ENCODE results near the gene LENEP. TPM values are rescaled to one million over a fixed set of nuclear protein-coding genes. Genes with fewer than 3 reads are reported as not detected.

Gene LENEP
- total RNA-seq, 4 donors from 2014 or later: not detected

DNA sequence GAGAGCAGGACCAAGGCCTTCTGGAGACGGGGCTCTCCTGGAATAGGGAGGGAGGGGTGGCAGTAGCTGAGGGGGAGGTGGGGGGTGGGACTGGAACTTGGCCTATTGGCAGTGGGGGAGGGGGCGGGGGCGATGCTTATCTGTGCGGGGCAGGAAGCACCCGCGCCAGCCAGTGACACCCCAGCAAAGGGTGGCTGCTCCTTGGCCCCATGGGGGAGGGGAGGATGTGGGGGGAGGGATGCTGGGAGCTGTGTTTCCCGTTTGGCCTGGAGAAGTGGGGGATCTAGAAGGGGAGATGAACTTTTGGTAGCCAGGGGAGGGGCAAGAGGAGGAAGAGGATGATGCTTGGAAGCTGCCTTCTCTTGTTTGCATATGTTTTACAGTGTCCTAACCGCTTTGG lies 20.2 kb downstream of the LENEP start:
- in situ Hi-C loops (cut with MboI; ENCODE audit: low pct_ligation_motif_present in 1 of 4, low pct_unique_long_range_greater_than_20kb in 1 of 4, low sequenced_read_pairs in 3 of 4): no loop called here
- Histone ChIP-seq H3K4me3 (no peak overlapping the region), H3K27ac (peak overlapping the region; percentile 96 to 100 (median 98)), H3K36me3 (peaks cover 0 to 12% (median 2%) of the 10 kb centered on the region in 4 donors), H3K9me3 (no peaks in the 10 kb centered on the region), H3K4me1 (peaks cover 36 to 81% (median 70%) of the 10 kb centered on the region in 4 donors), H3K27me3 (no peaks in the 10 kb centered on the region)
- TF ChIP-seq POLR2A (IDR thresholded peaks at IDR 0.05): no peak
- no peak for TF ChIP-seq EP300 (IDR thresholded peaks at IDR 0.05; ENCODE audit: low read depth)
- TF ChIP-seq, protein P1, sequence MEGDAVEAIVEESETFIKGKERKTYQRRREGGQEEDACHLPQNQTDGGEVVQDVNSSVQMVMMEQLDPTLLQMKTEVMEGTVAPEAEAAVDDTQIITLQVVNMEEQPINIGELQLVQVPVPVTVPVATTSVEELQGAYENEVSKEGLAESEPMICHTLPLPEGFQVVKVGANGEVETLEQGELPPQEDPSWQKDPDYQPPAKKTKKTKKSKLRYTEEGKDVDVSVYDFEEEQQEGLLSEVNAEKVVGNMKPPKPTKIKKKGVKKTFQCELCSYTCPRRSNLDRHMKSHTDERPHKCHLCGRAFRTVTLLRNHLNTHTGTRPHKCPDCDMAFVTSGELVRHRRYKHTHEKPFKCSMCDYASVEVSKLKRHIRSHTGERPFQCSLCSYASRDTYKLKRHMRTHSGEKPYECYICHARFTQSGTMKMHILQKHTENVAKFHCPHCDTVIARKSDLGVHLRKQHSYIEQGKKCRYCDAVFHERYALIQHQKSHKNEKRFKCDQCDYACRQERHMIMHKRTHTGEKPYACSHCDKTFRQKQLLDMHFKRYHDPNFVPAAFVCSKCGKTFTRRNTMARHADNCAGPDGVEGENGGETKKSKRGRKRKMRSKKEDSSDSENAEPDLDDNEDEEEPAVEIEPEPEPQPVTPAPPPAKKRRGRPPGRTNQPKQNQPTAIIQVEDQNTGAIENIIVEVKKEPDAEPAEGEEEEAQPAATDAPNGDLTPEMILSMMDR (IDR thresholded peaks at IDR 0.05): no peak
- no peak for TF ChIP-seq POLR2AphosphoS5 (IDR thresholded peaks at IDR 0.05)
- WGBS, 2 donors (ENCODE audit: low coverage in 1 of 2): 27 to 34% methylated on average over 2 to 8 of the region's 8 CpGs
- intact Hi-C loops (cut with DNase I; ENCODE audit: low total_unique reads): no loop called here
- DNase-seq: peak; percentile 26

DNA sequence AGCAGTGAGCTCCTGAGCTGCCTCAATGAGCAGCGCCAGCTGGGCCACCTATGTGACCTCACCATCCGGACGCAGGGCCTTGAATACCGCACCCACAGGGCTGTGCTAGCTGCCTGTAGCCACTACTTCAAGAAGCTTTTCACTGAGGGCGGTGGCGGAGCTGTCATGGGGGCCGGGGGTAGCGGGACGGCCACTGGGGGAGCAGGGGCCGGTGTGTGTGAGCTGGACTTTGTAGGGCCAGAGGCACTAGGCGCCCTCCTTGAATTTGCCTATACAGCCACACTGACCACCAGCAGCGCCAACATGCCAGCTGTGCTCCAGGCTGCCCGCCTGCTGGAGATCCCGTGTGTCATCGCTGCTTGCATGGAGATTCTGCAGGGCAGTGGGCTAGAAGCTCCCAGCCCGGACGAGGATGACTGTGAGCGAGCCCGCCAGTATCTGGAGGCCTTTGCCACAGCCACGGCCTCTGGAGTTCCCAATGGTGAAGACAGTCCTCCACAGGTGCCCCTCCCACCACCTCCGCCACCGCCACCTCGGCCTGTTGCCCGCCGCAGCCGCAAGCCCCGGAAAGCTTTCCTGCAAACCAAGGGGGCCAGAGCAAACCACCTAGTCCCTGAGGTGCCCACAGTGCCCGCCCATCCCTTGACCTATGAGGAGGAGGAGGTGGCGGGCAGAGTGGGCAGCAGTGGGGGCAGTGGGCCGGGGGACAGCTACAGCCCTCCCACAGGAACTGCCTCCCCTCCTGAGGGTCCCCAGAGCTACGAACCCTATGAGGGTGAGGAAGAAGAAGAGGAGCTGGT lies 21.5 kb downstream of the LENEP start:
- Histone ChIP-seq H3K4me3 (no peak overlapping the region), H3K27ac (peak overlapping the region; percentile 85 to 96 (median 91)), H3K27me3 (no peaks in the 10 kb centered on the region), H3K9me3 (no peaks in the 10 kb centered on the region), H3K4me1 (peaks cover 36 to 68% (median 60%) of the 10 kb centered on the region in 4 donors), H3K36me3 (peaks cover 0 to 12% (median 2%) of the 10 kb centered on the region in 4 donors)
- in situ Hi-C loops (cut with MboI; ENCODE audit: low pct_ligation_motif_present in 1 of 4, low pct_unique_long_range_greater_than_20kb in 1 of 4, low sequenced_read_pairs in 3 of 4): no loop called here
- TF ChIP-seq, protein P1 (IDR thresholded peaks at IDR 0.05): no peak
- no peak for TF ChIP-seq POLR2A (IDR thresholded peaks at IDR 0.05)
- no peak for TF ChIP-seq EP300 (IDR thresholded peaks at IDR 0.05; ENCODE audit: low read depth)
- TF ChIP-seq POLR2AphosphoS5 (IDR thresholded peaks at IDR 0.05): no peak
- WGBS, 2 donors (ENCODE audit: low coverage in 1 of 2): 94% methylated on average over 29 of the region's 31 CpGs; no CpG with 5 or more reads in 1 of the 2 donors
- intact Hi-C loops (cut with DNase I; ENCODE audit: low total_unique reads): no loop called here
- DNase-seq: no peak

DNA sequence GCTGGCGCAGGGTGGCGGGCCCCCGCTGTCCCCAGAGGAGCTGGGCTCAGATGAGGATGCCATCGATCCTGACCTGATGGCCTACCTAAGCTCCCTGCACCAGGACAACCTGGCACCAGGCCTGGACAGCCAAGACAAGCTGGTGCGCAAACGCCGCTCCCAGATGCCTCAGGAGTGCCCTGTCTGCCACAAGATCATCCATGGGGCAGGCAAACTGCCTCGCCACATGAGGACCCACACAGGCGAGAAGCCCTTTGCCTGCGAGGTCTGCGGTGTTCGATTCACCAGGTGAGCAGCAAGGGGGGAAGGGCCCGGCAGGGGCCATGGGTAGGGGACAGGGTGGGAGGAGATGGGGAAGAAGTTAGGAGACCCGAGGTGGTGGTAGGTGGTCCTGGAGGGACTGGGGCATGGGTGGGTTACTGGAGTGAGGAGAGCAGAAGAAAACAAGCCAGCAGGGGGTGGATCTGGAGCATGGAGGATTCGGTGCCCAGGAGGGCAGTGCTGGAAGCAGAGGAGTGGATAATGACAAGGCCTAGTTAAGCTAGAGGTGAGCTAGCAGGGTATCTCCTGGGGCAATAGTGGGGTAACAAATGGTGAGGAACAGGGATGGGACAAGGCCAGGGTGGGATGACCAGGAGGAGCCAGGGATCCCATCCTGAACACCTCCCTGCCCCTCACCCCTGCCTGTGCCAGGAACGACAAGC lies 22.3 kb downstream of the LENEP start:
- intact Hi-C loops (cut with DNase I; ENCODE audit: low total_unique reads) (no loop called here), in situ Hi-C loops (cut with MboI; ENCODE audit: low pct_ligation_motif_present in 1 of 4, low pct_unique_long_range_greater_than_20kb in 1 of 4, low sequenced_read_pairs in 3 of 4) (no loop called here)
- TF ChIP-seq POLR2A (IDR thresholded peaks at IDR 0.05): no peak
- TF ChIP-seq, protein P1 (IDR thresholded peaks at IDR 0.05): no peak
- TF ChIP-seq POLR2AphosphoS5 (IDR thresholded peaks at IDR 0.05): peak in 2 of 3 donors; percentile 25 to 44
- Histone ChIP-seq H3K4me1 (peaks cover 36 to 61% (median 52%) of the 10 kb centered on the region in 4 donors), H3K4me3 (no peak overlapping the region), H3K36me3 (peaks cover 0 to 12% (median 2%) of the 10 kb centered on the region in 4 donors), H3K9me3 (no peaks in the 10 kb centered on the region), H3K27ac (peak overlapping the region; percentile 85 to 96 (median 91)), H3K27me3 (no peaks in the 10 kb centered on the region)
- WGBS, 2 donors (ENCODE audit: low coverage in 1 of 2): 76 to 86% methylated on average over 2 to 16 of the region's 16 CpGs
- no peak for DNase-seq

DNA sequence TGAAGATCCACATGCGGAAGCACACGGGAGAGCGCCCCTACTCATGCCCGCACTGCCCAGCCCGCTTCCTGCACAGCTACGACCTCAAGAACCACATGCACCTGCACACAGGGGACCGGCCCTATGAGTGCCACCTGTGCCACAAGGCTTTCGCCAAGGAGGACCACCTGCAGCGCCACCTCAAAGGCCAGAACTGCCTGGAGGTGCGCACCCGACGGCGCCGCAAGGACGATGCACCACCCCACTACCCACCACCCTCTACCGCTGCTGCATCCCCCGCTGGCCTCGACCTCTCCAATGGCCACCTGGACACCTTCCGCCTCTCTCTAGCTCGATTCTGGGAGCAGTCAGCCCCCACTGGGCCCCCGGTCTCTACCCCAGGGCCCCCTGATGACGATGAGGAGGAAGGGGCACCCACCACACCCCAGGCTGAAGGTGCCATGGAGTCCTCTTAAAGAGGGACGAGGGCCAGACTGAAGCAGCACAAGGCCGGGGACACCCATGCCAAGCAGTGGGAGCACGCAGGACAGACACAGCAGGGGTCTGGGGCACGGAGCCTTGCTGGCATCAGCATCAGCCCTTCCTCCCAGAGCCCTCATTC lies 22.9 kb downstream of the LENEP start:
- peak overlapping the region; percentile 85 to 96 (median 91) for H3K27ac ChIP-seq
- DNase-seq: peak; percentile 67
- intact Hi-C loops (cut with DNase I; ENCODE audit: low total_unique reads): no loop called here
- TF ChIP-seq POLR2A (IDR thresholded peaks at IDR 0.05) (no peak), POLR2AphosphoS5 (IDR thresholded peaks at IDR 0.05) (peak in 2 of 3 donors; percentile 26 to 53)
- H3K36me3 ChIP-seq: peaks cover 0 to 12% (median 2%) of the 10 kb centered on the region in 4 donors
- in situ Hi-C loops (cut with MboI; ENCODE audit: low pct_ligation_motif_present in 1 of 4, low pct_unique_long_range_greater_than_20kb in 1 of 4, low sequenced_read_pairs in 3 of 4): no loop called here
- H3K4me1 ChIP-seq: peaks cover 34 to 55% (median 46%) of the 10 kb centered on the region in 4 donors
- peak overlapping the region in 2 of 4 donors; percentile 36 to 40 for H3K4me3 ChIP-seq
- no peaks in the 10 kb centered on the region for H3K27me3 ChIP-seq
- H3K9me3 ChIP-seq: no peaks in the 10 kb centered on the region
- 68% methylated on average over 7 of the region's 26 CpGs; no CpG with 5 or more reads in 1 of the 2 donors for WGBS, 2 donors (ENCODE audit: low coverage in 1 of 2)

Measured in transverse colon (tissue), 4 donors.